HEK293 (cell line): ENCODE results near the gene CXCL6.

ENCODE experiments used
- GFI1B ChIP-seq: fragments of 450-650 bp; formaldehyde crosslinking; IDR thresholded peaks from 2 replicates; pipeline ENCODE4 v1.5.1; 2016; ENCODE audit warnings: missing biosample characterization, missing genetic modification characterization
- ZBTB21 ChIP-seq: fragments of 450-650 bp; formaldehyde crosslinking; IDR thresholded peaks from 2 replicates; pipeline ENCODE4 v1.5.1; 2017; ENCODE audit warnings: missing biosample characterization, missing genetic modification characterization
- ZNF24 ChIP-seq: fragments of 450-650 bp; formaldehyde crosslinking; IDR thresholded peaks from 2 replicates; pipeline ENCODE4 v1.5.1; 2016; ENCODE audit warnings: missing biosample characterization, missing genetic modification characterization
- TF ChIP-seq, protein P1 (sequence below): fragments of 450-650 bp; formaldehyde crosslinking; IDR thresholded peaks from 2 replicates; pipeline ENCODE4 v1.5.1; 2016; ENCODE audit warnings: missing biosample characterization, missing genetic modification characterization
- TF ChIP-seq, protein P2 (sequence below): fragments of 450-650 bp; formaldehyde crosslinking; IDR thresholded peaks from 2 replicates; pipeline ENCODE4 v1.5.1; 2016; ENCODE audit warnings: missing biosample characterization, missing genetic modification characterization
- TF ChIP-seq, protein P3 (sequence below): fragments of 450-650 bp; formaldehyde crosslinking; IDR thresholded peaks from 2 replicates; pipeline ENCODE4 v1.5.1; 2016; ENCODE audit warnings: missing biosample characterization, missing genetic modification characterization
- TF ChIP-seq, protein P4 (sequence below): fragments of 450-650 bp; formaldehyde crosslinking; IDR thresholded peaks from 2 replicates; pipeline ENCODE4 v1.5.1; 2017; ENCODE audit warnings: missing biosample characterization, missing genetic modification characterization

DNA sequence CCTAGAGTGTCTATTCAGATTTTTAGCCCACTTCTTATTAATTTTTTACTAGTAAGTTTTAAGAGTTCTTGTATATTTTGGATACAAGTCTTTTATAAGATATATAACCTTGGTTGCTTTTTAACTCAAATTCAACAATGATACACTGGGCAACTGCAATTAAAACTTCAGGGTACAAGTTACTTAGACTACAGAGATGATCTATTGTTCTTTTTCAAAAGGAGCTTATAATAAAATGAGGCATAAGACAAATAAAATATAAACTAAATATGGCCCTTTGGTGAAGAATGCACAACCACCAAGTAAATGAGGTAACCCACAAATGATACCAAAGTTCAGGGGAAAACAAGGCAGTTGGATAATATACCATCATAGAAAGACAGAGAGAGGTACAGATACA is 37.6 kb upstream of the CXCL6 start:
- TF ChIP-seq ZBTB21 (tag by site-specific recombination) (no peak), GFI1B (tag by site-specific recombination) (no peak), ZNF24 (no peak)
- TF ChIP-seq, protein P1, sequence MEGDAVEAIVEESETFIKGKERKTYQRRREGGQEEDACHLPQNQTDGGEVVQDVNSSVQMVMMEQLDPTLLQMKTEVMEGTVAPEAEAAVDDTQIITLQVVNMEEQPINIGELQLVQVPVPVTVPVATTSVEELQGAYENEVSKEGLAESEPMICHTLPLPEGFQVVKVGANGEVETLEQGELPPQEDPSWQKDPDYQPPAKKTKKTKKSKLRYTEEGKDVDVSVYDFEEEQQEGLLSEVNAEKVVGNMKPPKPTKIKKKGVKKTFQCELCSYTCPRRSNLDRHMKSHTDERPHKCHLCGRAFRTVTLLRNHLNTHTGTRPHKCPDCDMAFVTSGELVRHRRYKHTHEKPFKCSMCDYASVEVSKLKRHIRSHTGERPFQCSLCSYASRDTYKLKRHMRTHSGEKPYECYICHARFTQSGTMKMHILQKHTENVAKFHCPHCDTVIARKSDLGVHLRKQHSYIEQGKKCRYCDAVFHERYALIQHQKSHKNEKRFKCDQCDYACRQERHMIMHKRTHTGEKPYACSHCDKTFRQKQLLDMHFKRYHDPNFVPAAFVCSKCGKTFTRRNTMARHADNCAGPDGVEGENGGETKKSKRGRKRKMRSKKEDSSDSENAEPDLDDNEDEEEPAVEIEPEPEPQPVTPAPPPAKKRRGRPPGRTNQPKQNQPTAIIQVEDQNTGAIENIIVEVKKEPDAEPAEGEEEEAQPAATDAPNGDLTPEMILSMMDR (tag by site-specific recombination) = no peak
- TF ChIP-seq, protein P2, sequence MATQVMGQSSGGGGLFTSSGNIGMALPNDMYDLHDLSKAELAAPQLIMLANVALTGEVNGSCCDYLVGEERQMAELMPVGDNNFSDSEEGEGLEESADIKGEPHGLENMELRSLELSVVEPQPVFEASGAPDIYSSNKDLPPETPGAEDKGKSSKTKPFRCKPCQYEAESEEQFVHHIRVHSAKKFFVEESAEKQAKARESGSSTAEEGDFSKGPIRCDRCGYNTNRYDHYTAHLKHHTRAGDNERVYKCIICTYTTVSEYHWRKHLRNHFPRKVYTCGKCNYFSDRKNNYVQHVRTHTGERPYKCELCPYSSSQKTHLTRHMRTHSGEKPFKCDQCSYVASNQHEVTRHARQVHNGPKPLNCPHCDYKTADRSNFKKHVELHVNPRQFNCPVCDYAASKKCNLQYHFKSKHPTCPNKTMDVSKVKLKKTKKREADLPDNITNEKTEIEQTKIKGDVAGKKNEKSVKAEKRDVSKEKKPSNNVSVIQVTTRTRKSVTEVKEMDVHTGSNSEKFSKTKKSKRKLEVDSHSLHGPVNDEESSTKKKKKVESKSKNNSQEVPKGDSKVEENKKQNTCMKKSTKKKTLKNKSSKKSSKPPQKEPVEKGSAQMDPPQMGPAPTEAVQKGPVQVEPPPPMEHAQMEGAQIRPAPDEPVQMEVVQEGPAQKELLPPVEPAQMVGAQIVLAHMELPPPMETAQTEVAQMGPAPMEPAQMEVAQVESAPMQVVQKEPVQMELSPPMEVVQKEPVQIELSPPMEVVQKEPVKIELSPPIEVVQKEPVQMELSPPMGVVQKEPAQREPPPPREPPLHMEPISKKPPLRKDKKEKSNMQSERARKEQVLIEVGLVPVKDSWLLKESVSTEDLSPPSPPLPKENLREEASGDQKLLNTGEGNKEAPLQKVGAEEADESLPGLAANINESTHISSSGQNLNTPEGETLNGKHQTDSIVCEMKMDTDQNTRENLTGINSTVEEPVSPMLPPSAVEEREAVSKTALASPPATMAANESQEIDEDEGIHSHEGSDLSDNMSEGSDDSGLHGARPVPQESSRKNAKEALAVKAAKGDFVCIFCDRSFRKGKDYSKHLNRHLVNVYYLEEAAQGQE (tag by site-specific recombination) = no peak
- TF ChIP-seq, protein P3, sequence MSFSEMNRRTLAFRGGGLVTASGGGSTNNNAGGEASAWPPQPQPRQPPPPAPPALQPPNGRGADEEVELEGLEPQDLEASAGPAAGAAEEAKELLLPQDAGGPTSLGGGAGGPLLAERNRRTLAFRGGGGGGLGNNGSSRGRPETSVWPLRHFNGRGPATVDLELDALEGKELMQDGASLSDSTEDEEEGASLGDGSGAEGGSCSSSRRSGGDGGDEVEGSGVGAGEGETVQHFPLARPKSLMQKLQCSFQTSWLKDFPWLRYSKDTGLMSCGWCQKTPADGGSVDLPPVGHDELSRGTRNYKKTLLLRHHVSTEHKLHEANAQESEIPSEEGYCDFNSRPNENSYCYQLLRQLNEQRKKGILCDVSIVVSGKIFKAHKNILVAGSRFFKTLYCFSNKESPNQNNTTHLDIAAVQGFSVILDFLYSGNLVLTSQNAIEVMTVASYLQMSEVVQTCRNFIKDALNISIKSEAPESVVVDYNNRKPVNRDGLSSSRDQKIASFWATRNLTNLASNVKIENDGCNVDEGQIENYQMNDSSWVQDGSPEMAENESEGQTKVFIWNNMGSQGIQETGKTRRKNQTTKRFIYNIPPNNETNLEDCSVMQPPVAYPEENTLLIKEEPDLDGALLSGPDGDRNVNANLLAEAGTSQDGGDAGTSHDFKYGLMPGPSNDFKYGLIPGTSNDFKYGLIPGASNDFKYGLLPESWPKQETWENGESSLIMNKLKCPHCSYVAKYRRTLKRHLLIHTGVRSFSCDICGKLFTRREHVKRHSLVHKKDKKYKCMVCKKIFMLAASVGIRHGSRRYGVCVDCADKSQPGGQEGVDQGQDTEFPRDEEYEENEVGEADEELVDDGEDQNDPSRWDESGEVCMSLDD (tag by site-specific recombination) = no peak
- TF ChIP-seq, protein P4, sequence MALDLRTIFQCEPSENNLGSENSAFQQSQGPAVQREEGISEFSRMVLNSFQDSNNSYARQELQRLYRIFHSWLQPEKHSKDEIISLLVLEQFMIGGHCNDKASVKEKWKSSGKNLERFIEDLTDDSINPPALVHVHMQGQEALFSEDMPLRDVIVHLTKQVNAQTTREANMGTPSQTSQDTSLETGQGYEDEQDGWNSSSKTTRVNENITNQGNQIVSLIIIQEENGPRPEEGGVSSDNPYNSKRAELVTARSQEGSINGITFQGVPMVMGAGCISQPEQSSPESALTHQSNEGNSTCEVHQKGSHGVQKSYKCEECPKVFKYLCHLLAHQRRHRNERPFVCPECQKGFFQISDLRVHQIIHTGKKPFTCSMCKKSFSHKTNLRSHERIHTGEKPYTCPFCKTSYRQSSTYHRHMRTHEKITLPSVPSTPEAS (tag by site-specific recombination) = no peak
